Stimulated activated CD8-positive, alpha-beta memory T cell treated with anti-CD3 and anti-CD28 coated beads, Interleukin-4, amount 100 ng/mL, for 1 hour (primary cell): ENCODE measurements around the gene PRDX6.
"Not testable (repeated sequence)": the region's sequence is repeated elsewhere in the genome, so short reads cannot be mapped to it uniquely, and the experiment has no call there.

ENCODE experiments used
- DNase-seq, 2 donors: peaks; one replicate each; pipeline ENCODE4 v3.0.0-alpha.2; 2020; ENCODE audit warnings: low read depth in 2 of 2, low spot score in 1 of 2

Gene PRDX6, protein sequence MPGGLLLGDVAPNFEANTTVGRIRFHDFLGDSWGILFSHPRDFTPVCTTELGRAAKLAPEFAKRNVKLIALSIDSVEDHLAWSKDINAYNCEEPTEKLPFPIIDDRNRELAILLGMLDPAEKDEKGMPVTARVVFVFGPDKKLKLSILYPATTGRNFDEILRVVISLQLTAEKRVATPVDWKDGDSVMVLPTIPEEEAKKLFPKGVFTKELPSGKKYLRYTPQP

DNA sequence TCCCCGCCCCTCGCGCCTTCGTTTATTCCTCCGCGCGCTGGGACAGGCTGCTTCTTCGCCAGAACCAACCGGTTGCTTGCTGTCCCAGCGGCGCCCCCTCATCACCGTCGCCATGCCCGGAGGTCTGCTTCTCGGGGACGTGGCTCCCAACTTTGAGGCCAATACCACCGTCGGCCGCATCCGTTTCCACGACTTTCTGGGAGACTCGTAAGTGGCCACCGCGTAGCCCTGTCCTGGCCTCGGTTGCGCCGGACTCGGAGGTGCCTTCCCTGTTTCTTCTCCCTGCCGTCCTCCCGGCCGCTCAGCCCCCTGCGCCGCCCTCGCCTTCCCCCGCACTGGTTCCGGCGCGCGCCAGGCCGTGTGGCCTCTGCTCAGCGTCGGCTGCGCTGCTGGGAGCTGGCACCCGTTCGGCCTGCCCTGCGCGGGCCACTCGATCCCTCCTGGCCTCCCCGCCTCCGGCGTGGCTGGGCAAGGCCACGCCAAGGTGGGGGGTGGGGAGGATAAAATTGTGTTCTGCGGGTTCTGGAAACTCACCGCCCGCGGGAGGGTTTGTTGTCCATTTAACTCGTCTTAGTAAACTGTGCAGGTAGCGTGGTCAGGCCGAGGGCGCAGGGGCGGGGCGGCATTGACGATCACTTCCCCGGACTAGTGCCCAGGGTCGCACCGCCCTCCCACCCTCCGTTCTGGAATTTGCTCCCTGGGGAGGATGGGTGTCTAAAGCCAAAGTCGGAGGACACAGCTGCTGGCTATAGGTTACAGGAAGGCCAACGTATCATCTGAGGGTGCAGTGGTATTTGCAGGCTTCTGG, at the start of gene PRDX6:
Gene PRDX6, plus strand, starts transcription at position 50 of the 808 bp plus-strand sequence. Its CDS starts 63 bp downstream, at position 113.
- DNase-seq, result peak; percentile 68 to 76

DNA sequence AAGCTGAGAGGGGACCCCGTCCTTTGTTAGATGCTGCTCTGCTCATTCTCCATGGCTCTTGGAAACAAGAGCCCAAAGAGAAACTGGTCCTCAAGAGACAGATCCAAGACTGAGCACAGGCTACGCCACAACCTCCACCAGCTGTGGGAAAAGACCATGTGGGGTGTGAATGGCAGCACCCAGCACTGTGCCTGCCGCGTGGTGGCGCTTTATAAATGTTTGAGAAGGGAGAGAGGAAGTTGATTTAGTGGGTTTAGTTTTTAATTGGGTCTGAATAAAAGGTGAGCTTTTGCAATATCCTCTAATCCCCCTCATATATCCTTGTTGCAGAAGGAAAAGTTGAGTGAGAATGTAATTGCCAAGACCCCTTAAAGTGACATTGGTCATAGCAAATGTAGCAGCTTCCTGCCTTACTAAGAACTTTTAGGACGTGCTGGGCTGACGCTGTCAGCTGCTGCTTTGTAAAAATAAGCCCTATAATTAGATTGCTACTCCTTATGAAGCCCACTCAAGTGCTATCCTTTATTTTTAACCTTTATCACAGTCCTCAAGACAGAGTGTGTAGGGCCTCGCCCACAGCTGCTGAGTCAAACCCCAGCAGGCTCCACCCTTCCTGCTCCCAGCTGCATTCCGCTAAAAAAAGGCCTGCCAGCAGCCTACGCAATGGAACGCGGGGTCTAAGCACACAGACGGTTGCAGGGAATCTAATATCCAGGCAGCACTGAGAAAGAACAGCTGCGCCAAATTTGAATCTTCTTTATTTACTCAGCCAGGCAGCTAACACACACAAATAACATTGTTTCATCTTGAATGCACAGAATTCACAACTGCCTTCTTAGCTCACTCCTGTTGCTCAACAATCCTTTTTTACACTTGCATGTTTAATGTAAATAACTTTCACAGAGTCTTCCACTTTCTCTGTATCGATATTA, 47.4 kb upstream of the PRDX6 start:
- DNase-seq, result peak; percentile 30 to 38

DNA sequence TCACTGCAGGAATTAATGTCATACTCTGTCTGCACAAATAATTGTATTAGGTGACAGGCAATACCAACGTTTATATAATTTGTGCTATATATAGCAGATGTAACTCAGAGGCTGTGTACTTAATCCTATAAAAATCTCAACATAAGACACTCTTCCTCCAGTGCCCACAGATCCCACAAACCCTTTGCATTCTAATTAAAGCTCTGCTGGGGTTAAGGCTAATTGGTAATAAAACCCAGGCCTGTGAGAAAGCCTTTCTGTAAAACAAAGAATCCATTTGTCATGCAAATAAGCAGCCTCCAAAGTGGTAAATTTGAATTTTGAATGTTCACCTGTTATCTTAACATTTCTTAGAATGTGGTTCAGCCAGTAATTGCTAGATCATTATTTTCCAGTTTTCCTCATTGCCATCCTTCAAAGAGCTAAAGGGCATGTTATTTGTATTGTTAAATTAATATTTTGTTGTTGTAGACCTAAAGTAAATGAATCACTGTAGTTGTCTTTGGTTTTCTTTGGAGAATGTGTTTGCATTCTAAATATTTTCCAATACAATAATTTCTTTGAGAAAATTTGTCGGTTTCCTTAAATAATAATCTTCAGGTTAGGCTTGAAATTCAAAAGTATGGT, 46.3 kb upstream of the PRDX6 start:
- no peak for DNase-seq

DNA sequence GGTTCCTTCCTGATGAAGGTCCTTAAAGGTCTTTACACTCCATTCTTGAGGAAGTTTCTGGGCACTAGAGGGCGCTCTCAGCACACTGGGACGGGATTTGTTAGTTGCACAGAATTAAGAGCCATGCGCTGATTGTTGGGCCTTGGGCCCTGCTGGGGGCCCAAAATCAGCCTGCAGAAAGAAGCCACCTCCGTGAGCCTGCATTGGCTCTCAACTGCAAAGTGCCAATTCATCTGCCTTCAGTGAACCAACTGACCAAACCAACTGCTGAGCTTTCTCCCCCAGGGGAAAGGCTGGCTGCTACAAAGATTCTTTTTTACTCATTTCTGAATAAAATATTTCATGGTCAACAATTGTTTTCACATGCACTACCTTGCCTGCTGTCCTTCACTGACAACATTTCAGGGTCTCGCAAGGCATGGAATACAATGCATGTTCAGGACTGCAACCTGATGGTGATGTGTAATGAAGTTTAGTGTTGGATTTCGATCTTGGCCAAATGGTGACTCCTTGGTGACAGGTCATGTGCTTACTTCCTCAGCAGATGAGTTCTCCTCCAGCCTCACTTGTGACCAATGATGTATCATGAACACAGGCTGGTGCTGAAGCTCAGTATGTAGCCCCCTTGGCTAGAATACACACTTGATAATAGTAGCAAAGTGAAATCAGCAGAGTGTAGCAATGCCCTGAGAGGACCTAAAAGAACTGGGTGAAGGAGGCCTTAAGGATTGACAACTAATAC, 45.7 kb upstream of the PRDX6 start:
- DNase-seq, result peak; percentile 85 to 94

DNA sequence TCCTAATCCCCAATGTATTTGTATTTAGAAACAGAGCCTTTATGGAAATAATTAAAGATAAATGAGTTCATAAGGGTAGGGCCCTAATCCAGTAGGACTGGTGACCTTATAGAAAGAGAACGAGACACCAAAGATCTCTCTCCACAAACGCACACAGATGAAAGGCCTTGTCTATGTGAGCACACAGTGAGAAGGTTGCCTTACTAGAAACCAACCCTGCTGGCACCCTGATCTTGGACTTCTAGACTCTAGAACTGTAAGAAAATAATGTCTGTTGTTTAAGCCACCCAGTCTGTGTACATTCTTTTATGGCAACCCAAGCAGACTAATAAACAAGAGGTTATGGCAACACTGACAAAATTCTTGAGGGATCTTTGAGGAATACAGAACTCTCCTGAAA, 44.8 kb upstream of the PRDX6 start:
- no peak for DNase-seq

DNA sequence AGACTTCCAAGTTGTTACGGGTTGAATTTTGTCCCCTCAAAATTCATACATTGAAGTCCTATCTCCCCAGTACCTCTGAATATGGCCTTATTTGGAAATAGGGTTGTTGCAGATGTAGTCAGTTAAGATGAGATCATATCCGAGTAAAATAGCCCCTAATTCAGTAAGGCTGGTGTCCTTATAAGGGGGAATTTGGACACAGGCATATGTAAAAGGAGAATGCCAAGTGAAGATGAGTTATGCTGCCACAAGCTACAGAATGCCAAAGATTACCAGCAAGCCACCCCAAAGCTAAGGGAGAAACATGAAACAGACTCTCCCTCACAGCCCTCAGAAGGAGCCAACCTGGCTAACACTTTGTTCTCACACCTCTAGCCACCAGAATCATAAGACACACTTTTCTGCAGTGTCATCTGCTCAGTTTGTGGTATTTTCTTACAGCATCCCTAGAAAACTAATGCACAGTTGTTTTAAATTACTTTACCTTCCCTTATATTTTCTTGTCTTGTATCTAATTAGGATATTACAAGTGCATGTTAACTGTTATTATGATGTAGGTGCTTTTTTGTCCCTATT, 43.3 kb upstream of the PRDX6 start:
- DNase-seq, result no peak

DNA sequence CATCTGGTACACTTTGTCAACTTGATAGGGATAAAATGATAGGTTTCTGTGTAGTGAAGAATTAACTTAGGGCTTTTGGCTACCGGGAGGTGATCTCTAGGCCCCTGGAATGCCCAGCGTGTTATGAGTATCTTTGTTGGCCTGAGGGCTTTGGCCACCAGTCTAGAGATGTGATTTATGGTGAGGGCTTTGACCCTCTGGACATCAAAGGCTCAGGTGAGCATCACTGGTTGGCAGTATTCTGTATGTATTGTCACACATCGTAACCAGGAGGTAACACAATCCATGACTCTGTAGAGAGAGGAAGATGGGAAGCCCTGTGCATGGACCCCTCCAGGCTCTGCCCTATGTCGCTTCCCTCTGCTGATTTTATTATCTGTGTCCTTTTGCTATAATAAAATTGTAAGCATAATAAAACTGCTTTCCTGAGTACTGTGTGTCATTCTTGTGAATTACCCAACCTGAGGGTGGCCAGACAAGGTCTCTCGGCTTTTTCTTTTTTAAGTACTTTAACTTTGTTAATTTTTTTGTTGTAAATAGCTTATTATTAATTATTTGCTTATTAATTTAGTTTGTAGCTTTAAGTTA, 40.2 kb upstream of the PRDX6 start:
- no peak for DNase-seq

DNA sequence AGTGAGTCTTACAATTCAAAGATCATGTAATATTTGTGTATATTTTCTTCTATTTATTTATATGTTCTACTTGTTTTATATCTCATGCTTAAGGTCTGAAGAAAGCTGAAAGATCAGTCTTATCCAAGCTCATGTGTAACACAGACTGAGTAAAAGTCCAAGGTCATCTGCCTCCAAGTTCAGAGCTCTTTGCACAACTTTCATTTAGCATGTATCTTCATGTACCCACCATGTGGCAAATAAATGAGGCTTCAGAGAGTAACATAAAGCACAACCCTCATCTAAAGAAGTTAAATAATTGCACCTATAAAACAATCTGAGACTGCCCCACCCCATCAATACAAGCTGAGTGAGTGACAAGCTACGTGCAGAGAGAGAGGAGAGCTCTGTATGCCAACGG, 38.5 kb upstream of the PRDX6 start:
- no peak for DNase-seq

DNA sequence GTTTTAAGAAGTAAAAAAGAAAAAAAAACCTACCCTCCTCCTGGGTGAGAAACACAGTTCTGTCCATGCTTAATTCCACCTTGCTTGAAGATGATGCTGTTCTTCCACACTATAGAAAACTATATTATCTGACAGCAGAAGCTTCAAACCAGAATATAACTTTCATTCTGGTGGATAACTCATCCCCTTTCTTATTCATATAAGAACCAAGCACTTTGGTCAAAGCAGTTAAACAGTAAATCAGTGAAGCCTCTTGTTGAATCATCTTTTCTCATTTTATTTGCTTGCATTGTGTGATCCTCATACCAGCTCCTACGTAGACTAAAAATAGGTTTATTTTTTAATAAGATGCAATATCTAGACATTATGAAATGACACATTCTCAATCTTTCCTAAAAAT, 36.7 kb upstream of the PRDX6 start:
- no peak for DNase-seq

DNA sequence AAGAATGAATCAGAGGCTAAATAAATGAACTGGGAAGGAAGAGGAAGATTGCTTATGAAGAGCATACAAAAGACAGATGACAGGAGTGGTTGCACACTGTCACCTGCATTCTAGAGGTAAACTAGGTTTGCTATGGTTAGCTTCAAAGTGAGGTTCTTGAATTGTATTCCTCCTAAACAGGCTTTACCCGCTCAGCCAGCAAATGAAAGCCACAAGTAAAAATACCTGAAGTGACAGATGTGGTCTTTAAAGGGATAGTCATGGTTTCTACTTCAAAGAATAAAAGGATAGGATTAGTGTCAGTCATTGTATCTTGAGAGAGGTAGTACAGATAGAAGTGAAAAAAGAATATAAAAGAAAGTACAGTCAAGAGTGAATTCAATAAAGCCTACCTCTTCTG, 32.4 kb upstream of the PRDX6 start:
- DNase-seq, result no peak

DNA sequence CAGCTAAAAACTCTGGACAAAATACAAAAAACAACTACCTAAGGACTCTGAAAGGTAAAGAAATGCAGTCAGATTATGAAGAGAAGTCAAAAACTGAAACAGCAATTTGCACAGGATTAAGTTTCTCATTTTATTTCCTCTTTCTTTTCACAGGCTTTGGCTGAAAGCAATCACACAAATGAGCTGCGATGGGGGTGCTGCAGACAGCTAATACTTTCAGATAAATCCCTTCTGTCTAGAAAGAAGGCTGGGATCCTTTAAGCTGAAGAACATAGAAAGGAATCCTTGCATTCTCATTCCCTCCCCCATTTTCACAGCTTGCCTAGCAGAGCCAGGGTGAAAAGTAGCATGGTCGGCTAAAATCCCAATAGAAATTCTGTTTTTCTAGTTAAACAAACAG, 32.0 kb upstream of the PRDX6 start:
- no peak for DNase-seq

DNA sequence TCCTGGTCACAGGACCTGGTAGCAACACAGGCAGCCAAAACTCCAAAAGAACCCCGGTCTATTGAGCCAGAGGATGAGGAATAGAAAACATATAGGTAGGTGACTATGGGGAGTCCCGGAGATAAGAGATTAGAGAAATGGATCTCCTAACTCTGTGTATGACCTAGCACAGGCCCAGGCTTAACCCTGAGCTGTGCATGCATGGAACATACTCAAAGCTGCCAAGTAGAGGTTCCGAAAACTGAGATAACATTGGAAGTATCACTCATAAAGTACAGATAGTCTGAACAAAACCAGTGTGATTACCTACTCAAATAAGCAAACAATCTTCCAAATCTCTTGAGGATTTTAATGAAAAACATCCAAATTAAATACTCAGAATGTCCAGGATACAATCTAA, 31.5 kb upstream of the PRDX6 start:
- no peak for DNase-seq

DNA sequence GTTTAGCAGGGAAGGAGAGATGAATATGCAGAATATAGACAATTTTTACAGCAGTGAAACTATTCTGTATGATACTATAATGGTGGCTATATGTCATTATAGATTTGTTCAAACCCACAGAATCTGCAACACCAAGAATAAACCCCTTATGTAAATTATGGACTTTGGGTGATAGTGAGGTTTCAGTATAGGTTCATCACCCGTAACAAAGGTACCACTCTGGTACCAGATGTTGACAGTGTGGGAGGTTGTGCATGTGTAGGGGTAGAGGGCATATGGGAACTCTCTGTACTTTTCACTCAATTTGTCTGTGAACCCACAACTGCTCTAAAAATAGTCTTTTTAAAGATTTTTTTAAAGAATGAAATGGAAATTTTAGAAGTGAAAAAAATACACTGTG, 29.9 kb upstream of the PRDX6 start:
- DNase-seq, result no peak

DNA sequence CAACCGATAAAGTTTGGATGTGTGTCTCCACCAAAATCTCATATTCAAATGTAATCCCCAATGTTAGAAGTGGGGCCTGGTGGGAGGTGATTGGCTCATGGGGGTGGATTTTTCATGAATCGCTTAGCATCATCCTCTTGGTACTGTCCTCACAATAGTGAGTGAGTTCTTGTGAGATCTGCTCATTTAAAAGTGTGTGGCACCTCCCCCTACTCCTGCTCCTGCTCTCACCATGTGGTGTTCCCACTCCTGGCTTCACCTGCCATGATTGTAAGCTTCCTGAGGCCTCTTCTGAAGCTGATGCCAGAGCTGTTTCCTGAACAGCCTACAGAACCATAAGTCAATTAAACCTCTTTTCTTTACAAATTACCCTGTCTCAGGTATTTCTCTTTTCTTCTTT, 28.2 kb upstream of the PRDX6 start:
- DNase-seq, result no peak

DNA sequence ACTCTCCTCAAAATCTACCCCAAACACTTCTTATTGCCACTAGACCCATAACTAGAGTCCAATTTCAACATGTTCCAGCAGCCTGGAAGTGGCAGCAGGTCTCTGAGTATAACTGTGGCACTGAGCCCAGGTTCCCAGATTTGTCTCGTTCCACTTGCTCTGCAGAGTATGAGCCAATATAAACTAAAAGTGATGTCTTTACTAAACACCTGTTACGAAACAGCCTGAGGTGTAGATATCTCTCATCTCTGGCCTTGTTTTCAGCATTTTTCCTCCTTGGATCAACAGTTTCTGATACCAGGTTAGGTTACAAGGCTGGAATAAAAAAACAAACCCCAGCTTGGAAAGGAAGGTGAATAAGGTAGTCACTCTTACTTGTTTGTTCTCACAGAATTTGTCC, 25.2 kb upstream of the PRDX6 start:
- no peak for DNase-seq

DNA sequence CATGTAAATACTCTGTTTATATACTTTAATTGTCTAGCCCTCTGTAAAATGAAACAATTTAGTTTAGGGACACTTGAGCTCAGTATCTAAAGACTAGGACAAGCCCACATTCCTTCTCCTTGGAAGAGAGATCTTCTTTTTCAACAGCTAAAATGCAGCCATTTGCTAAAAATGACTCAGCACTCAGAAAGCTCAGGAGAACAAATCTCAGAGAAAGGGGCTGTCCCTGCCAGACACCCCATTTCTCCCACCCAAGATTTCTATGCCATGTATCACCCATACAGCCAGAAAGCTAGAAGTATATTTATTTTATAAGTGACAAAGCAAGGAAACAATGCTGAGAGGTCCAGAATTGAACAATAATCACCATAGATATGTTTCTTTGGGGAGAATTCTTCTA, 23.2 kb upstream of the PRDX6 start:
- no peak for DNase-seq

DNA sequence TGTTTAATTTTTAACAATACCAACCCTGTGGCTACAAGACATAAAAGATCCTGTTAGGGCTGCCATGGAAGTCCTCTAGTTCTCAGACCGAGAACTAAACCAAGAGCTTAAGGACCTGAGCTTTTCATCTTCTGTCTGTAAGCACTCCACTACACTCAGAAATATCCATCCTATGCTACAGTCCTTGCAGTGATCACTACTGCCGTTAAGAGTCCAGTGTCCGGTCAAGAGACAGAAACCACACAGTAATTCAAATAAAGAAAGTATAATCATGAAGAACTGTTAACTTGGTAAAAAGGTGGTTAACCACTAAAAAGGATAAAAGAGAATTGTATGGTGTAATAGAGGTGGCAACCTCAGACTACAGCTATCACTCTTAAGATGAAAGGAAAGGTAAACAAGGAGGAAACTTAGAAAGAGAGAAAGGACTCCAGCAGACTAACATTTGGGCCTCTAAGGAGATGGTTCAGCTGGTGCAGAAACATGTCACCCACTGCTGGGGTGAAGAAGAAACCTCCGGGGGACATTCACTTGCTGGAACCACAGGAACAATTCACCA, 22.1 kb upstream of the PRDX6 start:
- DNase-seq, result no peak

DNA sequence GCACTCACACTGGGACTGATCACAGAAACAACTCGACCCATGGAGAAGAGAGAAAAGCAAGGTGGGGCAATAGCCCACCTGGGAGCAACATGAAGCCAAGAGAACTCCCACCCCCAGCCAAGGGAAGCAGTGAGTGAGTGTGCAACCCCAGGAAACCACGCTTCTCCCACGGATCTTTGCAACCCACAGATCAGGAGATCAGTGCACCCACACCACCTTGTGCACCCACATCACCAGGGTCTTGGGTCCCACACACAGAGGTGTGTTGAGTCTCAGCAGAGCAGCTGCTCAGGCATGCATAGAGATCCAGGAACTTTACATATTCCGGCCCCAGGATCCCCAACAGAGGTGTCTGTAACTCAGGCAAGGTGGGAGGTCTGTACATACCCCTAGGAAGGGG, 17.2 kb upstream of the PRDX6 start:
- DNase-seq, result no peak

DNA sequence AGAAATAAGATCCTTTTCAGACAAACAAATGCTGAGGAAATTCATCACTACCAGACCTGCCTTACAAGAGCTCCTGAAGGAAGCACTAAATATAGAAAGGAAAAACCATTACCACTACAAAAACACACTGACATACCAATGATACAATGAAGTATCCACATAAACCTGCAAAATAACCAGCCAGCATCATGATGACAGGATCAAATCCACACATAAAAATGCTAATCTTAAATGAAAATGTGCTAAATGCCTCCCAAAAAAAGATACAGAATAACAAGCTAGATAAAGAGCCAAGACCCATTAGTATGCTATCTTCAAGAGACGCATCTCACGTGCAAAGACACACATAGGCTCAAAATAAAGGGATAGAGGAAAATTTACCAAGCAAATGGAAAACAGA, 14.5 kb upstream of the PRDX6 start:
- not testable (repeated sequence) for DNase-seq

DNA sequence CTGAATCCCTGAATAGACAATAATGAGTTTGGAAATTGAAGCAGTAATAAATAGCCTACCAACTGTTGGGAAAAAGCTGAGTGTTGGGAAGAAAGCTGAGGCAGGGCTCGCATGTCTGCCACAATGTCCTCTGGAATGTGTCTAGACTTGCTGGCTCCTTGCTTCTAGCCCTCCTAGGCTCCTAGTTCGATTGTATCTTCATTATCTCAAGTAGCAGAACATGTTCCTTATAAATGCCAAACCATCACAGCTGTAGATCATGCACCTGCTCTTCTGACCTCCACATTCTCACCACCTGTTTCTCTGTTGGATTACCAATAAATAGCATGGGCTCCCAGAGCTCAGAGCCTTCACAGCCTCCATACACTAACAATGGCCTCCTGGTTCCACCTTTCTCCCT, 12.9 kb upstream of the PRDX6 start:
- DNase-seq, result not testable (repeated sequence)
